Bone marrow (tissue), 2 donors: ENCODE measurements around the gene LRIG2.
"Not testable (repeated sequence)": the region's sequence is repeated elsewhere in the genome, so short reads cannot be mapped to it uniquely, and the experiment has no call there.

Experiments
- DNase-seq, 2 donors: peaks; one replicate each; lab custom pipeline; 2025; lab: John Stamatoyannopoulos, UW

The LRIG2 gene

DNA sequence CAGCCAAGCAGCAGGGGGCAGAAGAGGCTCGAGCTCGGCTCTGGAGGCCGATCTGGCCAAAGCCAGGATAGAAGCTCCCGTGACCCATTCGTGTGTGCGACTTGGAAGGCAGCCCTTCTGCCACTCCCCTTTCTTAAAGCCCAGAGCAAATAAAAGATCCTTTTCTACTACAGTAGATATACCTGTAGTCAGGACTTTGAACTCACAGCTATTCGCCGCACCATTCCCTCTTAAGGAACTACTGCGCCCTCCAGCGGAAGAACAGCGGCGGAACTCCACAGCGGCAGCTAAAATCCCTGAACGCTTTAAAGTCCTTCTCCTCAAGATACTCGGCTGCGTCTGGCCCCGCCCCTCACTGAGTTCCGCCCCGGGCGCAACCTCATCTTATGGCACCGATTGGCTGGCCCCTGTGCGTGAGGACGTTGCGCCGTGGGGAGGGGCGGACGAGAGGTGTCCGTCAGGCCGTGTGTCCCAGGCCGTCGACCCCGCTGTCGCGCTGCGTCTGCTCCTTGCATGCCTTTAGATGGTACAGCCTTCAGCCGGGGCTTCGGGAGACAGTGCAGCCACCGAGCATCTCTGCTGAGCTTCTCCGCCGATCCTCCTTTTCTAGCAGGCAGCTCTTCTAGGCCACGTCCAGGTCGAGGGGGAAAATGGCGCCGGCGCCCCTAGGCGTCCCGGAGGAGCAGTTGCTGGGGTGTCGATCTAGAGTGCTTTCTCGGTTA is at the start of gene LRIG2:
Gene LRIG2 (plus strand): TSS at position 442 of the 722 bp plus-strand sequence. CDS start 209 bp downstream, at position 651.
- peak; percentile 88 to 98 for DNase-seq

GRCh38 chr1:113023316-113023715 is 49.7 kb upstream of the LRIG2 start:
- DNase-seq = not testable (repeated sequence)

- DNase-seq = no peak
These were observed 46.0 kb upstream of the LRIG2 start for GRCh38 chr1:113027007-113027406.

DNA sequence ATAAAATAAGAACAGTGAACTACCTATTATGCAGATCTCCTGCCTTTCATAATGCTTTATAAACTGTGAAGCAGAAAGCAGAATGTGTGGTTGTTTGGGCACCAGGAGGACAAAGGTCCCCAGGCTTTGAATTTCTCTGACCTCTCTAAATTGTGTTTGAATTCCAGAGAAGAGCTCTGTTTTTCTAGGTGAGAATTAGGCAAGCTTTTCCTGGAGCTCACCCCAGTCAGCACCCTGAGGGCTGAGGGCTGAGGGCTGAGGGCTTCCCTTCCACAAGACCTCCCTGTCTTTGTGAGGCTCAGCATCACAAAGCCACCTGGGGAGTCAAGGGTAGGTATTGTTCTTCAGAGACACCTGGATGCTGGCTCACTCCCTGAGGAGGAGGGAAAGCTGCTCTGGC is 45.5 kb upstream of the LRIG2 start:
- no peak for DNase-seq

- DNase-seq = no peak
These were observed 43.2 kb upstream of the LRIG2 start for GRCh38 chr1:113029822-113030221.

DNA sequence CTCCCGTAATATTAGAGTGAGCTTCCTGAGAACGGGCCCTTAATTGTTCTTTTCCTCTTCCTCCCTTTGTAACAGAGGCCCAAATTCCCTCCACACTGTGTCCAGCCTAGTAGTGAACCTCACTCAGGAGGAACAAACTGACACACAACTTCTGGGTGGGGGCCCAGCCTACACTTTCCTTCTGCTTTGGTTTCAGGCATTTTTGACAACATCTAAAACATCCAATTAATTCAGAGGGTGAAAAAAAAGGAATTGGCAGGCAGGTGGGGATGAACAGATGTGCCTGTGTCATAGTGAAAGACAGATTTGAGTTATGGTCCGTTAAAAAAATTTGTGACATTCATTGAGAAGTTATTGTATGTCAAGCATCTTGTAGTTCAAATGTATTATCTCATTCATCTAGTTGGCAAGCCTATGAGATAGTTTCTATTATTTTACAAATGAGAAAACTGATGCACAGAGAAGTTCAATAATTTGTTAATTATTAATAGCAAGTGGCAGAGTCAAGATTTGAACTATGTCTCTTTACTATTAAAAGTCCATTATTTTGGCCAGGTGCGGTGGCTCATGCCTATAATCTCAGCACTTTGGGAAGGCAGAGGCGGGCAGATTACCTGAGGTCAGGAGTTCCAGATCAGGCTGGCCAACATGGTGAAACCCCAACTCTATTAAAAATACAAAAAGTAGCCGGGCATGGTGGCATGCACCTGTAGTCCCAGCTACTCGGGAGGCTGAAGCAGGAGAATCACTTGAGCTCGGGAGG is 41.6 kb upstream of the LRIG2 start:
- no peak for DNase-seq

- DNase-seq = no peak
These were observed 37.9 kb upstream of the LRIG2 start for GRCh38 chr1:113035086-113035485.

DNA sequence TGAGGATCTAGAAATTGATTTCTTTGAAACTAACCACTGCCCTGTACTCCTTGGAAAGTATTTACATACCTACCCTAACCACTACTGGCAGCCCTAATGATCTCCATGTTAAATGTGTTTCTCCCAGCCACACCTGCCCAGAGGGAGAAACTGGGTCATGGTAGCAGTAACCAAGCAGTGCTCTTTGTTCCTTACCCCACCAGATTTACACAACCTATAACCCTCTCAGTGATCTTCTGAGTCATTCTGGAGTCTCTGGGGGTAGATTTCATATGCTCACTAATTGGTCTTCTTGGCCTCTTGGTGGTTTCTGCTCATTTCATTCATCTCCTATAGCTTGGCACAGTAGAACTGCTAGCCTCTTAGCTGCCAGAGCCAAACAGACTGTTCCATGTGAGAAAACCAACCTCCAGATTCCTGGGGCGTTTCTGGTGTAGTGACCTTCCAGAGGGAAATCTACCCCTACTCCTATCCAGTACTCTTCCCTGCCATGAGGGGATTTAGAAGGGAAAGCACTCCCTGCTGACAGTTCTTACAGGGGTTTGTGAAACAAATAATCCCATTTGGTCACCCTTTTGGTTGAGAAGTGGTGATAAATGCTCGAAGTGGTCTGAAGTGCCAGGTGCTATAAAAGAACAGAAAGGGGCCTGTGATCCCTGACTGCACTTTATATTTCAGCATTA is 36.2 kb upstream of the LRIG2 start:
- DNase-seq = no peak

- DNase-seq = no peak
These were observed 33.0 kb upstream of the LRIG2 start for GRCh38 chr1:113040041-113040440.

DNA sequence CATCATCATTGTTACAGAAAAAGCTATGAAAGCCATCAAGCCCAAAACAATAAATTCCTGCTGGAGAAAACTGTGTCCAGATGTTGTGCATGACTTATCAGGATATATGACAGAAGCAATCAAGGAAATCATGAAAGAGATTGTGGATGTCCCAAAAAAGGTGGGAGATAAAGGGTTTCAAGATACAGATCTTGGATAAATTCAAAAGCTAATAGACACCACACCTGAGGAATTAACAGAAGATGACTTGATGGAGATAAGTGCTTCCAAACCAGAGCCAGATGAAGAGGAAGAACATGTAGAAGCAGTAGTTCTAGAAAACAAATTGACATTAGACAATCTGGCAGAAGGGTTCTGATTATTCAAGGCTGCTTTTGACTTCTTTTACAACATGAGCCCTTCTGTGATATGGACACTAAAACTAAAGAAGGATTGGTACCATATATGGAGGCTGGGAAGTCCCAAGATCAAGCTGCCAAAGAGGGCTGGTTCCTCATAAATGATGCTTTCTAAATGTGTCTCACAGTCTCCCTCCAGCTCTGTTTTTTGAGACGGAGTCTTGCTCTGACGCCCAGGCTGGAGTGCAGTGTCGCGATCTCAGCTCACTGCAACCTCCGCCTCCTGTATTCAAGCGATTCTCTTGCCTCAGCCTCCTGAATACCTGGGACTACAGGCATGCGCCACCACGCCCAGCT is 32.1 kb upstream of the LRIG2 start:
- no peak for DNase-seq

GRCh38 chr1:113041569-113042284 is 31.3 kb upstream of the LRIG2 start:
- no peak for DNase-seq

GRCh38 chr1:113042285-113043143 is 30.5 kb upstream of the LRIG2 start:
- peak; percentile 22 to 82 for DNase-seq

GRCh38 chr1:113043144-113043488 is 29.9 kb upstream of the LRIG2 start:
- not testable (repeated sequence) for DNase-seq

DNA sequence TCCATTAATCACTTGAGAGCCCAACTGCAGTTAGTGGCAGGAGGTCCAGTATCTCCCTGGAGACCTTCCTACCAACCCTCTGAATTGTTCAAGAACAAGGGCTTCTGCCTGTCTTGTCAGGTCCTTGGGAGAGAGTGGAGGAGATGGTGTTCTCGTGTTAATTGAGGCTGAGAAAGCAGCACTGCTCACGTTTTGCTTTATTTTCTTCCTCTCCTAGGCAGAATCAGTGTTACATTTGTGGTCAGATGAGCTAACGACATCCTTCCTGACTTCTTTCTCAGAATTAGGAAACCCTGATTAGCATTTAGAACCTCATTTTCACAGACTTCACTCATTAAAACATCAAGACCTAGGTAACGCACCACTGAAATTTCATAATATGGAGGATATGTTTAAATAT is 26.4 kb upstream of the LRIG2 start:
- peak; percentile 2 to 17 for DNase-seq

GRCh38 chr1:113048064-113048463 is 24.9 kb upstream of the LRIG2 start:
- no peak for DNase-seq

- no peak for DNase-seq
These were observed 19.5 kb upstream of the LRIG2 start for GRCh38 chr1:113053344-113054126.

DNA sequence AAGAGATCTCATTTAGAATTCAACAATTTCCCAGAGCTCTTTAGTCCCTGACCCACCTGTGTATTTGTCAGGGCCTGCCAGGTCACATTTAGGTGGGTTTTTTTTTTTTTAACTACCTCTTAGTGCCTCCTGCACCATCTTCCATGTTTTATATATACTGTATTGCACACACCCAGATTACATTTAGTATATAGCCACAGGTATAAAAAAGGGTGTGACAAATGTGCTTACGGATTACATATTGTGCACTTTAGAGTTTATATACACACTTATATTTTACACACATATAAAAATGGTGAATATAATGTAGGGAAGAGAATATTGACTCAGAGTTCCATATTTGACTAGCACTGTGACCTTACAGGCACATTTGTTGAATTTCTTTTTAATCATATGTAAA is 17.4 kb upstream of the LRIG2 start:
- DNase-seq = no peak

GRCh38 chr1:113057006-113057405 is 16.0 kb upstream of the LRIG2 start:
- DNase-seq = no peak

DNA sequence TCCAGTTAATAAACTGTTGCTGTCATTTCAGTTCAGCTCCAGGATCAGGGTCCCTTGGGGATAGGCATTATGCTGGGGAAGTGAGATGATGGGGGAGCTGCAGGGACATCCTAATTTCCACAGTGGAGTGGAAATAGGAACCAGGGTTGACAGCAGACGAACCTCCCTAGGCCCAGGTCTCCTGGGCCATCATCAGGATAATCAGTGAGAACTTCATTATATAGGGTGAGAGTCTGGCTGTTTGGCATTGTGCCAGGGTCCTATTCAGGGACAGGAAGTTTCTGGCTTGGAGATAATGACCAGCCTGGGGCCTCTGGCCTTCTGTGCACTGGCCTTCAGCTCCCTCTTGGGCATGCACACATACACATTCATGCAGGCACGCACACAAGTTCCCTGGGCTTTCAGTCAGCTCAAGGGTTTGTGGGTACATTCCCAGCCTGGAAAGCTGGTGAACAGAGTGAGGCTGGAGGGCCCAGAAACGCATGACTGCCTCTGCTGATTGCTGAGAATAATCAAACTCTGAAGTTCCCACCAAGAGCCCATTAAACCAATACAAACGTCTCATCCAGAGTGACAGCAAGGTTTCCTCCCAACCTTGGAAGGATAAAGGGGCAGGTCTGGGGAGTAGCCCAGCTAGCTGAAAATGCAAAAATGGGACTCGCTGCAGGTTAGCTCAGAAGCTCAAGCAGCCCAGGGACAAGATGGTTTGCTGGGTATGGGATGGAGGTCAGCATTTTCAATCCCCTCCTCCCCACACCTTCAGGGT is 13.9 kb upstream of the LRIG2 start:
- no peak for DNase-seq
